ENCODE measurements around the gene GFPT1.

GFPT1 gene

DNA sequence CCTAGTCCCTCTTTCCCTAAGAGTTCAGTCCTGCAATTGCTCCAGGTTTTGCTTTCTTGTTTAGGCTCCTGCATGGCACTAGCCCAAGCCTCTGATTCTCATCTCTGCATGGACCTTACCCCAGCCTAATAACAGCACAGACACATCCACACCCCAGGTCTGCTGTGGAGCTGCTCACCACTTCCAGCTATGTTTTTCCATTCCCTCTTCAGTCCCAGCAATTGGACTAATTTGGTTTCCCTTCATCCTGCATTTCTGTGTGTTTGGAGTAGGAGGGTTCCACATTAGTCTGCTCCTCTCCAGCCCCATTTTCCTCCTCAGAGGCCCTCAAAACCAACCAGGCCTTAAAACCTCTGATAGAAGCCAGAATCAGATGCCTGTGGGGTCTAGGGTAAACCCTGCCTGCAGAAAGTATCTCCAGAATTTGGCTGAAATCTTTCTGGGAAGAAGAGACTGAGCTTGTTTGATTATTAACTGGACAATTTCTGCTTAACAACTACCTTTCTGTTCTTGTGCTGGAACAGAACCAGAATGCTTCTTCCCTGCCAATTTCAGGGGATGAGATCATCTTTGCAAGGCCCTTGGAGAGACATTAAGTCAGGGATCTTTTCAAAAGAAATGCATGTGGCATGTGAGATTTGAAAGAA lies 95.9 kb downstream of the GFPT1 start:
- DNase-seq (ENCODE audit: low read depth) = no peak

DNA sequence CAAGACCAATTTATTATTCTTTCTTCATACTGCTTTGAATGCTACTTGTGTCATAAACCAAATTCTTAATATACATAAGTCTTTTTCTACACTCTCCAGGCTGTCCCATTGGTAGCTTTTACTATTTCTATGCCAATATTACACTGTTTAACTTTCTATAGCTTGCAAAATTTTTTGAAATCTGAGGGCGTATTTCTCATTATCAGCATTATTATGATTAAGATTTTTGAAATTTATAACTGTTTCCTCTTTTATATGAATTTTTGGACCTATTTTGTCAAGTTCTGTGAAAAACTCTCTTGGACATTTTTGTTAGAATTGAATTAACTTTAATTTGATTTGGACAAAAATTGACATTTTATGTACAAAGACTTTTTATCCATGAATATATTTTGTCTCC lies 98.6 kb downstream of the GFPT1 start:
- DNase-seq (ENCODE audit: low read depth) = no peak

DNA sequence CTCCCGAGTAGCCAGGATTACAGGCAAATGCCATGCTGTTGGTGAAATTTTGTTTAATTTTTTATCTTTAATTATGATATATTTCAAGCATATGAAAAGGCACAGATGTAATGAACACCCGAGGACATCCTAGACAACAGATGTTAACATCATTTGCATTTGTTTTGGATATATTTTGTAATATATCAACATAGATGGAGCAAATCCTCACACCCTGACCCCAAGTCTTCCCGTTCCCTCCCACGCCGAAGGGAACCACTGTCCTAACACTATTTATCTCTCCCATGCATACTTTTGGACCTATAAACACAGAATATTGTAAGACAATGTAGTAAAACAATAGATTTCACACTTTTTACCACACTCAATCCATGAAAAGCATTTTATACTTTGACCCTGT lies 99.5 kb downstream of the GFPT1 start:
- no peak for DNase-seq (ENCODE audit: low read depth)

DNA sequence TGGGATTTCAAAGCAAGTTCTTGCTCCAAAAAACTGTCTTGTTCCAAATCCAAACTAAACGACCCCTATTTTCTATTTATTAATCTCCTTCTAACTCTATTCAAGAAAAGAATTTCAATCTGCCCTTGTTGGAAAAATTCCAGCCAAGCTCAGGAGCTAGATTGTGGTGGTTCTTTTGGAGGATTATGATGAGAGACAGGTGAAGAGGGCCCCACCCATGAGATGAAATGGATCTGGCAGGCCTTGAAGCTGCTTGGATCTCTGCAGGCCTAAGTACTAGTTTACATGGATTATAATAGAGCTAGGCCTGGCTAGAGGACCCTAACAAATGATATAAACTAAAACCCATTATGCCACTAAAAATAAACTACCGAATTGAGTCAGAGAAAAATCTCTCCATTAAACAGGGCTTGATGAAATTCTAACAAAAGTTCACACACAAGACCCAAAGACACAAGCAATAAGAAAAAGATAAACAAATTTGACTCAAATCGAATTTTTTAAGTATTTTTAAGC lies 101.6 kb downstream of the GFPT1 start:
- no peak for DNase-seq (ENCODE audit: low read depth)

DNA sequence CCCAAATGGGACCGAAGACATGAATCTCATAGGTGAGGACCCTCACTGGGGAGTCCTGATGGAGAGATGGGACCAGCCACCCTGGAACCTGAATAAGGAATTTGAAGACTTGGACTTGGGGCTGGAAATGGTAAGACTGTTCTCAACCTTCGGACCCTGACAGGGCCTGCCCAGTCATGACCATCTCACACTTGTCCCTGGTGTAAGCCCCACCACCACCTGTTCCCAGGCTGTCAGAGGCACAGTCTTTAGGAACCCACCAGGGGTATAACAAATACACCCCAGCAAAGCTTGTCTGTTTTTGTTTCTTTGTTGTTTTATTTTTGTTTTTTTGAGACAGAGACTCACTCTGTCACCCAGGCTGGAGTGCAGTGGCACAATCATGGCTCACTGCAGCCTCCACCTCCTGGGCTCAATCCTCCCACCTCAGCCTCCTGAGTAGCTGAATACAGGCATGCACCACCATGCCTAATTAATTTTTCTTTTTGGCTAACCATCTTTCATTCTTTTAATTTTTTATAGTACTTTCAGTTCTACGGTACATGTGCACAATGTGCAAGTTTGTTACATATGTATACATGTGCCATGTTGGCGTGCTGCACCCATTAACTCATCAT lies 106.1 kb downstream of the GFPT1 start:
- no peak for DNase-seq (ENCODE audit: low read depth)

DNA sequence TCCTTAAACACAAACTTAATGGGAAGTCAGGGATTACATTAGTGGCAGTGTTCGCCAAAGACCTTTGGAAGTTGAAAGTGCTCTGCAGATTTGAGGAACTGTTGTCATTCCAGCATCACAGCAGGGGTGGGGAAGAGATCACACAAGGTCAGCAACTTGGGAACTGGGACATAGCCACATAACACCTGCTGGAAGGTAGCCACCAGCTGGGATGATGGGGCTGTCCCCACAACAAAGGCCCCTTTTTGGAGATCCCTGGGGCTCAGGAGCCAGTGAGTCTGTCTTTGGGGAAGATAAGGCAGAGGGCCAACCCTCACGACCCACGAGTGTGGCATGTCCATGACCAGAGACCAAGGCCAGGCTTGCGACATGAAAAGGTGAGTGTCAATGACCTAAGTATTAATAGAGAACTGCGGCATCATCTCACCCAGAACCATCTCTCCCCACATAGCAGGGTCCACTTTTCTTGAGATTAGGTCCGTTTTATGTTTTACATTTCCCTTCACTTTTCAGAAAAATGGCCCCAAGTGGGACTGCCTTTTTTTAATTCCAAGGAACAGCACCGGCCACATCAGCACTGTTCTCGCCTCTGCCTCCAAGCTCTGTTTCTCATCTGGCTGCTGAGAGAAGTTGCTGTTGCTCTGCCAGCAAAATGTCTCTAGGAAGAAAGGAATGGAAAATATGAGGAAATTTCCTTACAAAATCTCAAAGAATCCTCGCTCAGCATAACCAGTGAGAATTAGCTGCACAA lies 106.9 kb downstream of the GFPT1 start:
- DNase-seq (ENCODE audit: low read depth) = no peak

DNA sequence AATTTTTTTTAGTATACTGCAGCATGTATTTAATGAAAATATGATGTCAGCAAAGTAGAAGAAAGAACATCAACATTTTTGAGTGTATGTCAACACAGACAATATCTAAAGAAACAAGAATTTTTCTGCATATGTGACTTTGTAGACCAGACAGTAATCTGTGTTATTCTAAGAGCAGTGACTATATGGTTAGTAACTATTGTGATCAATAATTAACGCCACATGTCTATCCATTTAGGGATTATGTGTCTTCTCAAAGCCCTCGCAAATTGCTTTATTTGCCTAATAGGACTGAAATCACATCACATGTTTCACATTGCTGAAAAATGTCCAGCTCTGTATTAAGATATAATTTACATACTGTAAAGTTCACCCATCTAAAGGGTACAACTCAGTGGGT lies 107.8 kb downstream of the GFPT1 start:
- DNase-seq (ENCODE audit: low read depth) = no peak

DNA sequence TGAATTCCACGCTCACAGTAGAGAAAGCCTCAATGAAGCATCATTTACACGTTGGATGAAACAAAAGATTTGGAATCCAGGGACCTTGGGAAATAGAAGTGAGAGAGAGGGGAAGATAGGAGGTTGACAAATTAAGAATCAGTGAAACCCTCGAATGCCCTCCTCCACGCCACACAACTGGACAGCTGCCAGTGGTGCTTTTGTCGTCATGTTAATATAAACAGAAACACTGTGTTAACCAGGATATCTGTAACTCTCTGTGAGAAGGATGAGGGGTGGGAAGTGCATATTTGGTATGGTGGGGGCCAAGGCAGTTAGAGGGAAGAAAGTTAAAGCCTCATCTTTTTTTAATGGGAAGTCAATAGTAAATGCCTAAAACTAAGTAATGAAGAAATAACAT lies 108.7 kb downstream of the GFPT1 start:
- DNase-seq (ENCODE audit: low read depth) = no peak

DNA sequence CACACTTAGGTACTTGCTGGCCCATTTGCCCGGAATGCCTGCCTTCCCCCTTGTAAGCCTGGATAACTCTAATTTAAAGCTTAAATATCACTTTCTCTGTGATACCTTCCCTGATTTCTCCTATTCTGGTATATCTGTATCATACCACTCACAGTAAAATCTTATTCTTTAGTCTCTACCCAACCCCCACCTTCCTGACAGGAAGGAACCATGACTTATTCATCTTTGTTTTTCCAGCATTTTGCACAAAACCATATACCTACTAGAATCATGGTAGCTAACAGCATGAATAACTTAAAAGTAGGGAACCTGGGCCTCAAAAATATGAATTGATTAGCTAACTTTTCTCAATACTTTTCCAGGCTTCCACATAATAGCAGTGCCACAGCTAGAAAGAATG lies 111.5 kb downstream of the GFPT1 start:
- DNase-seq (ENCODE audit: low read depth) = no peak

DNA sequence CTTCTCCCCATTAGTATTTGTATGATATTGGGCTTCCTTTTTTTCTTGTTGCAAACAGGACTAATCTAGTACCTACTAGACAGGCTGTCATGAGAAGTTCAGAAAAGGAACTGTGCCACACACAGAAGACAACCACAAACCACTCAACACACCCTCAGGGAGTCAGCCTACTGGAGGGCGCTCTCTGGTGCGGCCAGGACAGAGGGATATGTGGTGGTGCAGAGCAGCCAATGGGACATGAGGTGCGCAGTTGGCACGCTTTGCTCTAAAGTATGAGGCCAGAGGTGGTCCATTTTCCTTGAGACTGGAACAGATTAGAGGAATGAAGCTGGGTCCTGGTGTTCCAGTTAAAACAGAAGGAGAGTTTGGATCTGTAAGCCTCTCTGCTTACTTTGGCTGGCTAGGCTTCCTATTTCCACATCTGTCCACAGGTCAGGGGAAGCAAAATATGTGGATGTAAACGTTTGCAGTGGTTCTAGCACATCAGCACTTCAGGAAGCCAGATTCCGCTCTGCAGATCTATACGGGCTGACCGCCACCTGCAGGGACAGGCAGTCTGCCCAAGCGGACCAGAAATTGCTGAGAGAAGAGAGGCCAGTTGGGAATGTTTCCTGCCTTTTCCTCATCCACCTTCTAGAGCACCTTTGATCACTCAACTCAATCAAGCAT lies 114.1 kb downstream of the GFPT1 start:
- DNase-seq (ENCODE audit: low read depth) = no peak

DNA sequence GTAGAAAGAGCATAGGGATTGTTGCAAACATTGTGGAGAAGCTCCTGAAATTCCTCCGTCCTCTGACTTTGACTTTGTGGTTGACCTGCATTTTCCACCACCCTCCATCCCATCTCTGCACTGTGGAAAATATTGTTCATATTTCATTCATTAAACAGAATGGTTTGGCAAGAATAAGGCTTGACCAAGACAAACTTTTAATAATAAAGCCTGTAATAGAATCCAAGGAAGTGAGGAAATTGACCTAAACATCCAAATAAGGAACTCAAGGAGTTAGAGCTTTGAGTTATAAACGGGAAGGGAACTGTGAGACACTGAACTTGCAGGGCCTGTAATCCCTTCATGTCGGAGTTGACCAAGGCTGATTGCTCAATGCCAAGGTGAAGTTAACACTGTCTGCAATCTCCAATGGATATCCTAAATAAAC lies 115.2 kb downstream of the GFPT1 start:
- DNase-seq (ENCODE audit: low read depth) = no peak
